IgD-negative memory B cell (primary cell): ENCODE measurements around the gene DNAAF3. TPM values are rescaled to one million over a fixed set of nuclear protein-coding genes. Genes with fewer than 3 reads are reported as not detected.
A peak's percentile ranks its signal among the peaks of the same experiment; 100 is the strongest.

Experiments used
- H3K27ac Mint-ChIP-seq, 3 donors: one replicate each; pipeline ENCODE4 v1.8.0; 2020 to 2022; ENCODE audit warnings: mild to moderate bottlenecking in 3 of 3, mixed read lengths in 3 of 3, moderate library complexity in 1 of 3
- H3K27me3 Mint-ChIP-seq: one replicate; pipeline ENCODE4 v1.8.0; 2021; ENCODE audit warnings: mixed read lengths
- H3K36me3 Mint-ChIP-seq: one replicate; pipeline ENCODE4 v1.8.0; 2020; ENCODE audit warnings: mild to moderate bottlenecking, mixed read lengths
- H3K4me1 Mint-ChIP-seq, 3 donors: one replicate each; pipeline ENCODE4 v1.8.0; 2020 to 2022; ENCODE audit warnings: mixed read lengths in 3 of 3, mild to moderate bottlenecking in 1 of 3
- H3K4me3 Mint-ChIP-seq, 4 donors: one replicate each; pipeline ENCODE4 v1.8.0; 2020 to 2022; ENCODE audit warnings: mild to moderate bottlenecking in 4 of 4, mixed read lengths in 4 of 4, moderate library complexity in 3 of 4
- H3K9me3 Mint-ChIP-seq, 3 donors: one replicate each; pipeline ENCODE4 v1.8.0; 2020 to 2021; ENCODE audit warnings: mixed read lengths in 3 of 3, mild to moderate bottlenecking in 1 of 3
- polyA plus RNA-seq: library from polyadenylated mRNA; unstranded; fragments of 300-500 nt; fragmentation: Illumina TruSeq; gene quantifications from one replicate; pipeline ENCODE4 v1.2.3, GENCODE V29; 2021

The DNAAF3 gene
- polyA plus RNA-seq, 1 donor from 2014 or later = not detected

- Mint-ChIP-seq H3K4me3 (peak within 1 kb of the TSS in 2 of 4 donors; percentile 61 to 73), H3K9me3 (peaks cover 0 to 11% (median 0%) of the 10 kb centered on the region in 3 donors), H3K27me3 (peaks cover 26% of the 10 kb centered on the region)
These were observed 17.1 kb downstream of the DNAAF3 start, which contains the start of gene TNNT1 for GRCh38 chr19:55149078-55150003. TSS of gene TNNT1 (minus strand) at chr19:55149206. CDS start at chr19:55147157, 2,049 bp downstream.

GRCh38 chr19:55147545-55148251 lies 18.7 kb downstream of the DNAAF3 start:
- H3K4me3 Mint-ChIP-seq = no peak overlapping the region
- H3K27ac Mint-ChIP-seq = no peak overlapping the region
- peaks cover 0 to 12% (median 0%) of the 10 kb centered on the region in 3 donors for H3K9me3 Mint-ChIP-seq
- H3K4me1 Mint-ChIP-seq = peaks cover 0 to 16% (median 7%) of the 10 kb centered on the region in 3 donors
- H3K27me3 Mint-ChIP-seq = peaks cover 34% of the 10 kb centered on the region
- H3K36me3 Mint-ChIP-seq = no peaks in the 10 kb centered on the region

More at GRCh38 chr19:55149078-55150003, 17.1 kb downstream of the DNAAF3 start, which contains the start of gene TNNT1:
- H3K27ac Mint-ChIP-seq = peak within 1 kb of the TSS in 1 of 3 donors; percentile 62
- H3K36me3 Mint-ChIP-seq = peaks cover 3% of the 10 kb centered on the region
- H3K4me1 Mint-ChIP-seq = peaks cover 0 to 20% (median 13%) of the 10 kb centered on the region in 3 donors

GRCh38 chr19:55146705-55147273 lies 19.6 kb downstream of the DNAAF3 start:
- H3K27me3 Mint-ChIP-seq = peaks cover 34% of the 10 kb centered on the region
- no peak overlapping the region for H3K4me3 Mint-ChIP-seq

GRCh38 chr19:55146078-55146704 lies 20.2 kb downstream of the DNAAF3 start:
- Mint-ChIP-seq H3K36me3 (no peaks in the 10 kb centered on the region), H3K4me3 (peak overlapping the region in 1 of 4 donors; percentile 27), H3K4me1 (peaks cover 0 to 11% (median 2%) of the 10 kb centered on the region in 3 donors), H3K27ac (no peak overlapping the region), H3K9me3 (peaks cover 0 to 3% (median 0%) of the 10 kb centered on the region in 3 donors), H3K27me3 (peaks cover 38% of the 10 kb centered on the region)

More at GRCh38 chr19:55146705-55147273, 19.6 kb downstream of the DNAAF3 start:
- Mint-ChIP-seq H3K4me1 (peaks cover 0 to 10% (median 1%) of the 10 kb centered on the region in 3 donors), H3K9me3 (peaks cover 0 to 9% (median 0%) of the 10 kb centered on the region in 3 donors), H3K36me3 (no peaks in the 10 kb centered on the region), H3K27ac (no peak overlapping the region)

GRCh38 chr19:55145232-55145631 lies 21.2 kb downstream of the DNAAF3 start:
- Mint-ChIP-seq H3K27ac (no peak overlapping the region), H3K4me3 (no peak overlapping the region), H3K9me3 (peaks cover 0 to 3% (median 0%) of the 10 kb centered on the region in 3 donors), H3K4me1 (peaks cover 0 to 12% (median 4%) of the 10 kb centered on the region in 3 donors), H3K27me3 (peaks cover 40% of the 10 kb centered on the region), H3K36me3 (no peaks in the 10 kb centered on the region)

- Mint-ChIP-seq H3K4me1 (peaks cover 0 to 12% (median 3%) of the 10 kb centered on the region in 3 donors), H3K4me3 (no peak overlapping the region), H3K9me3 (peaks cover 0 to 3% (median 0%) of the 10 kb centered on the region in 3 donors), H3K27ac (no peak overlapping the region), H3K36me3 (no peaks in the 10 kb centered on the region), H3K27me3 (peaks cover 32% of the 10 kb centered on the region)
These were observed 24.7 kb downstream of the DNAAF3 start for GRCh38 chr19:55141696-55142095.

GRCh38 chr19:55137915-55138314 lies 28.5 kb downstream of the DNAAF3 start:
- H3K4me3 Mint-ChIP-seq = no peak overlapping the region
- no peaks in the 10 kb centered on the region for H3K9me3 Mint-ChIP-seq
- H3K36me3 Mint-ChIP-seq = no peaks in the 10 kb centered on the region
- peak overlapping the region in 1 of 3 donors; percentile 31 for H3K27ac Mint-ChIP-seq
- peaks cover 5 to 6% (median 5%) of the 10 kb centered on the region in 3 donors for H3K4me1 Mint-ChIP-seq
- peaks cover 25% of the 10 kb centered on the region for H3K27me3 Mint-ChIP-seq

- peaks cover 25% of the 10 kb centered on the region for H3K27me3 Mint-ChIP-seq
- no peak overlapping the region for H3K27ac Mint-ChIP-seq
- no peak overlapping the region for H3K4me3 Mint-ChIP-seq
- H3K4me1 Mint-ChIP-seq = peaks cover 5 to 9% (median 6%) of the 10 kb centered on the region in 3 donors
- H3K36me3 Mint-ChIP-seq = no peaks in the 10 kb centered on the region
- no peaks in the 10 kb centered on the region for H3K9me3 Mint-ChIP-seq
These were observed 29.9 kb downstream of the DNAAF3 start for GRCh38 chr19:55136399-55137102.

- no peak overlapping the region for H3K4me3 Mint-ChIP-seq
- peaks cover 27% of the 10 kb centered on the region for H3K27me3 Mint-ChIP-seq
- no peaks in the 10 kb centered on the region for H3K9me3 Mint-ChIP-seq
- no peak overlapping the region for H3K27ac Mint-ChIP-seq
- no peaks in the 10 kb centered on the region for H3K36me3 Mint-ChIP-seq
- H3K4me1 Mint-ChIP-seq = peaks cover 2 to 9% (median 3%) of the 10 kb centered on the region in 3 donors
These were observed 31.7 kb downstream of the DNAAF3 start for GRCh38 chr19:55134736-55135135.

- H3K27me3 Mint-ChIP-seq = peaks cover 36% of the 10 kb centered on the region
- no peaks in the 10 kb centered on the region for H3K36me3 Mint-ChIP-seq
- no peaks in the 10 kb centered on the region for H3K9me3 Mint-ChIP-seq
- H3K4me1 Mint-ChIP-seq = peaks cover 2 to 9% (median 3%) of the 10 kb centered on the region in 3 donors
- peak overlapping the region in 1 of 4 donors; percentile 83 for H3K4me3 Mint-ChIP-seq
- no peak overlapping the region for H3K27ac Mint-ChIP-seq
These were observed 32.6 kb downstream of the DNAAF3 start for GRCh38 chr19:55133639-55134444.

GRCh38 chr19:55132453-55133129 lies 33.8 kb downstream of the DNAAF3 start:
- H3K36me3 Mint-ChIP-seq = no peaks in the 10 kb centered on the region
- H3K4me1 Mint-ChIP-seq = peaks cover 2 to 9% (median 4%) of the 10 kb centered on the region in 3 donors
- H3K27me3 Mint-ChIP-seq = peaks cover 33% of the 10 kb centered on the region
- H3K9me3 Mint-ChIP-seq = no peaks in the 10 kb centered on the region
- no peak overlapping the region for H3K27ac Mint-ChIP-seq
- H3K4me3 Mint-ChIP-seq = peak overlapping the region in 1 of 4 donors; percentile 37

- Mint-ChIP-seq H3K27ac (no peak overlapping the region), H3K36me3 (no peaks in the 10 kb centered on the region), H3K9me3 (no peaks in the 10 kb centered on the region), H3K4me3 (no peak overlapping the region), H3K27me3 (peaks cover 31% of the 10 kb centered on the region), H3K4me1 (peaks cover 2 to 9% (median 4%) of the 10 kb centered on the region in 3 donors)
These were observed 35.0 kb downstream of the DNAAF3 start for GRCh38 chr19:55131421-55131820.
